Kidney (tissue), 14 donors: ENCODE measurements around the gene ATPAF2. TPM values are rescaled to one million over a fixed set of nuclear protein-coding genes. Genes with fewer than 3 reads are reported as not detected.

Experiments used
- DNase-seq, 5 donors: peaks; one replicate each; pipeline ENCODE4 v3.0.0-alpha.2; 2013 to 2020
- FAIRE-seq: peaks from 2 replicates; lab custom pipeline; 2012; peaks lifted over from hg19 to GRCh38; lab: Jason Lieb, UNC
- H3K27ac ChIP-seq, 2 donors: one replicate each; pipeline ENCODE4 v1.7.0; 2013; ENCODE audit warnings: low read depth in 2 of 2, low read length in 2 of 2, inconsistent platforms in 1 of 2
- H3K27me3 ChIP-seq: one replicate; pipeline ENCODE4 v1.7.1; 2013; ENCODE audit warnings: low read length, inconsistent platforms; ENCODE audit not compliant: control insufficient read depth, insufficient read depth
- H3K36me3 ChIP-seq, 3 donors: one replicate each; pipeline versions ENCODE4 v1.7.0 to v1.7.1; 2013; ENCODE audit warnings: low read length in 3 of 3, control low read depth in 1 of 3, inconsistent platforms in 1 of 3; ENCODE audit not compliant: insufficient read depth in 3 of 3, control insufficient read depth in 2 of 3
- H3K4me1 ChIP-seq, 3 donors: one replicate each; pipeline versions ENCODE4 v1.7.0 to v1.7.1; 2013; ENCODE audit warnings: low read length in 3 of 3, inconsistent platforms in 1 of 3, low read depth in 1 of 3; ENCODE audit not compliant: control insufficient read depth in 2 of 3, insufficient read depth in 2 of 3
- H3K4me3 ChIP-seq, 3 donors: one replicate each; pipeline versions ENCODE4 v1.7.0 to v1.8.1; 2013; ENCODE audit warnings: low read length in 3 of 3, control low read depth in 1 of 3, inconsistent platforms in 1 of 3
- H3K9ac ChIP-seq, 3 donors: one replicate each; pipeline versions ENCODE4 v1.7.0 to v1.7.1; 2013; ENCODE audit warnings: low read length in 3 of 3, control low read depth in 1 of 3, inconsistent platforms in 1 of 3
- H3K9me3 ChIP-seq, 3 donors: one replicate each; pipeline versions ENCODE4 v1.7.0 to v1.7.1; 2013; ENCODE audit warnings: low read length in 3 of 3, control low read depth in 1 of 3, inconsistent platforms in 1 of 3; ENCODE audit not compliant: control insufficient read depth in 2 of 3, insufficient read depth in 1 of 3
- CTCF ChIP-seq: IDR thresholded peaks from 3 replicates; pipeline ENCODE4 v1.5.1; 2012; ENCODE audit warnings: mild to moderate bottlenecking, moderate library complexity, borderline replicate concordance; ENCODE audit not compliant: insufficient read depth; ENCODE audit errors: extremely low read depth
- intact Hi-C: fragments of 100-400 bp; cut with DNase I; formaldehyde crosslinking; loops from one replicate; pipeline ENCODE4 v1.11.1; 2022
- polyA plus RNA-seq: library from polyadenylated mRNA; stranded (reverse); fragments of 350-450 nt; fragmentation: Illumina TruSeq; extraction: RNeasy Lipid Tissue Mini Kit (QIAGEN cat#74804); gene quantifications from one replicate; pipeline ENCODE4 v1.2.3, GENCODE V29; 2014; ENCODE audit warnings: low read depth, low replicate concordance; ENCODE audit not compliant: insufficient read depth
- total RNA-seq: library from RNA; stranded (reverse); fragmentation: NEBNext Ultra II Directional; extraction: Animal tissue kit (Norgen Biotek cat#: 25700); gene quantifications from one replicate; pipeline ENCODE4 v1.2.1, GENCODE V29; 2021
- donor health status: control.
- donor health status: control.
- donor health status: control.
- donor health status: control.
- donor health status: control.
- donor health status: DM: yes; HTN: yes; CAD: no.
- donor health status: Normal renal cell carcinoma (clear cell type).

ATPAF2 gene
- total and polyA plus RNA-seq, 2 donors from 2014 or later: 27.0 to 52.1 TPM

- Histone ChIP-seq H3K4me1 (no peaks in the 10 kb centered on the region), H3K9ac (no peak overlapping the region), H3K27me3 (no peaks in the 10 kb centered on the region), H3K4me3 (no peak overlapping the region), H3K27ac (no peak overlapping the region), H3K36me3 (peaks cover 0 to 34% (median 23%) of the 10 kb centered on the region in 3 donors), H3K9me3 (no peaks in the 10 kb centered on the region)
- no peak for FAIRE-seq
- intact Hi-C loops: no loop called here
- no peak for TF ChIP-seq CTCF
- DNase-seq: no peak
Observed at GRCh38 chr17:18055597-18055996, 16.6 kb upstream of the ATPAF2 start.

DNA sequence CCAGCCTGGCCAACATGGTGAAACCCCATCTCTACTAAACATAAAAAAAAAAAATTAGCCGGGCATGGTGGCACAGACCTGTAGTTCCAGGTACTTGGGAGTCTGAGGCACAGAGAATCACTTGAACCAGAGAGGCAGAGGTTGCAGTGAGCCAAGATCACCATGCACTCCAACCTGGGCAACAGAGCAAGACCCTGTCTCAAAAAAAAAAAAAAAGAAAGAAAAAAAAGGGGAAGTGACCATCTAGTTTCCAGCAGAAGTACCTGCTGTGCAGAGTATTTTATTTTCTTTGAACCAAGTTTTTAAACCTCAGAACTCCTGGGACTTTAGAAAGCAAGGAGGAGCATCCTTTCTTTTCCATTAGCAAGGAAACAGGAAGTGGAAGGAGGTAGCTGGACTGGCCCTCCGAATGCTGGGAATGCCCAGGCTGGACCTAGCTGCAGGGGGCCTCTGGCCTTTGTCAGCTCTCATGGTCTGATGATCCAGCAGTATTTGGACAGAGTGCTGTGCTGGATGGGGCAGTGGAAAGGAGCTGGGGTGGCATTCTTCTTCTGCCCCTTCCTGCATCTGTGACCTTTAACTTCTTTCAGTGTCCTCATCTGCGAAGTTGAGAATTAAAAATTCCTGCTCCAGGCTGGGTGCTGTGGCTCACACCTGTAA, 6.9 kb upstream of the ATPAF2 start:
- DNase-seq (no peak), FAIRE-seq (no peak)
- no peaks in the 10 kb centered on the region for H3K9me3 ChIP-seq
- no peak overlapping the region for H3K4me3 ChIP-seq
- peaks cover 0 to 5% (median 0%) of the 10 kb centered on the region in 3 donors for H3K36me3 ChIP-seq
- no peak overlapping the region for H3K9ac ChIP-seq
- H3K27ac ChIP-seq: no peak overlapping the region
- peaks cover 0 to 6% (median under 1%) of the 10 kb centered on the region in 3 donors for H3K4me1 ChIP-seq
- intact Hi-C loops: no loop called here
- TF ChIP-seq CTCF: no peak
- H3K27me3 ChIP-seq: no peaks in the 10 kb centered on the region

- intact Hi-C loops: no loop called here
- no peak for TF ChIP-seq CTCF
- Histone ChIP-seq H3K4me1 (peaks cover 0 to 8% (median 6%) of the 10 kb centered on the region in 3 donors), H3K9me3 (no peaks in the 10 kb centered on the region), H3K4me3 (no peak overlapping the region), H3K36me3 (peaks cover 0 to 5% (median 0%) of the 10 kb centered on the region in 3 donors), H3K27me3 (no peaks in the 10 kb centered on the region), H3K9ac (no peak overlapping the region), H3K27ac (no peak overlapping the region)
- FAIRE-seq: no peak
- DNase-seq: no peak
Observed at GRCh38 chr17:18044609-18045008, 5.6 kb upstream of the ATPAF2 start.
